Colonic mucosa (tissue), 4 donors: Measurements from ENCODE around the gene PUS1. TPM values are rescaled to one million over a fixed set of nuclear protein-coding genes. Genes with fewer than 3 reads are reported as not detected.

ENCODE experiments used
- DNase-seq: peaks from one replicate; pipeline ENCODE4 v3.0.0-alpha.2; 2020
- H3K27ac ChIP-seq: fragments of 200-600 bp; one replicate; pipeline ENCODE4 v1.8.0; 2021
- H3K27me3 ChIP-seq: fragments of 200-600 bp; one replicate; pipeline ENCODE4 v1.8.0; 2021
- H3K36me3 ChIP-seq: fragments of 200-600 bp; one replicate; pipeline ENCODE4 v1.8.0; 2021
- H3K4me1 ChIP-seq: fragments of 200-600 bp; one replicate; pipeline ENCODE4 v1.8.0; 2021; ENCODE audit warnings: mild to moderate bottlenecking
- H3K4me3 ChIP-seq: fragments of 200-600 bp; one replicate; pipeline ENCODE4 v1.8.0; 2021
- H3K9ac ChIP-seq, 2 donors: one replicate each; pipeline ENCODE4 v1.7.0; 2013; ENCODE audit warnings: control low read depth in 2 of 2, low read depth in 2 of 2, low read length in 2 of 2
- H3K9me3 ChIP-seq: fragments of 200-600 bp; one replicate; pipeline ENCODE4 v1.8.0; 2021
- intact Hi-C: fragments of 100-400 bp; cut with DNase I; formaldehyde crosslinking; loops from one replicate; pipeline ENCODE4 v1.14.1; 2022
- total RNA-seq, 2 donors: library from RNA; stranded (reverse); fragmentation: NEBNext Ultra II Directional in 1 of 2; extraction: Animal tissue kit (Norgen Biotek cat#: 25700) in 1 of 2; gene quantifications; one replicate each; pipeline ENCODE4 v1.2.1, GENCODE V29; 2021
- TF ChIP-seq, protein P1 (sequence below): fragments of 200-600 bp; IDR thresholded peaks from one replicate; pipeline ENCODE4 v1.8.0; 2022; ENCODE audit warnings: antibody characterized with exemption, mild to moderate bottlenecking
- donor health status: healthy.
- donor health status: DM: no; HTN: no; CAD: no.
- donor health status: DM: no; HTN: no; CAD: no.

The PUS1 gene
- total RNA-seq, 2 donors from 2014 or later: 16.0 to 58.9 TPM

DNA sequence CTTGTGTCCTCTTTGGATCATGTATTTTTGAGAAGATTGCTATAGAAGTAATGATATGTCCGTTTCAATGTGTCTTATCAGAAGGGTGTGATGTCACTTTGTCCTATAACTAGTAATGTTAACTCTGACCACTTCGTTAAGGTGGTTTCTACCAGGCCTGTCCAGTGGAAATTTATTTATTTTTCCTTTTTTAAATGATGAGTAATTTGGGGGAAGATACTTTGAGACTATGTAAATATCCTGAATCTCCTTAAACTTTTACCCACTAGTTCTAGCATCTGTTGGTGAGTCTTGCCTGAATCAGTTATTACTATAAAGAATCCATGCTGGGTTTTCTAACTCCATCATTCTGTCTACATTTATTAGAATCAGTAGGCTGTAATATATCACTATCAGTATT is 36.0 kb downstream of the PUS1 start:
- Histone ChIP-seq H3K9ac (no peak overlapping the region), H3K27me3 (no peaks in the 10 kb centered on the region), H3K36me3 (no peaks in the 10 kb centered on the region), H3K4me3 (no peak overlapping the region), H3K4me1 (no peaks in the 10 kb centered on the region), H3K27ac (no peak overlapping the region), H3K9me3 (no peaks in the 10 kb centered on the region)
- DNase-seq: no peak
- TF ChIP-seq, protein P1, sequence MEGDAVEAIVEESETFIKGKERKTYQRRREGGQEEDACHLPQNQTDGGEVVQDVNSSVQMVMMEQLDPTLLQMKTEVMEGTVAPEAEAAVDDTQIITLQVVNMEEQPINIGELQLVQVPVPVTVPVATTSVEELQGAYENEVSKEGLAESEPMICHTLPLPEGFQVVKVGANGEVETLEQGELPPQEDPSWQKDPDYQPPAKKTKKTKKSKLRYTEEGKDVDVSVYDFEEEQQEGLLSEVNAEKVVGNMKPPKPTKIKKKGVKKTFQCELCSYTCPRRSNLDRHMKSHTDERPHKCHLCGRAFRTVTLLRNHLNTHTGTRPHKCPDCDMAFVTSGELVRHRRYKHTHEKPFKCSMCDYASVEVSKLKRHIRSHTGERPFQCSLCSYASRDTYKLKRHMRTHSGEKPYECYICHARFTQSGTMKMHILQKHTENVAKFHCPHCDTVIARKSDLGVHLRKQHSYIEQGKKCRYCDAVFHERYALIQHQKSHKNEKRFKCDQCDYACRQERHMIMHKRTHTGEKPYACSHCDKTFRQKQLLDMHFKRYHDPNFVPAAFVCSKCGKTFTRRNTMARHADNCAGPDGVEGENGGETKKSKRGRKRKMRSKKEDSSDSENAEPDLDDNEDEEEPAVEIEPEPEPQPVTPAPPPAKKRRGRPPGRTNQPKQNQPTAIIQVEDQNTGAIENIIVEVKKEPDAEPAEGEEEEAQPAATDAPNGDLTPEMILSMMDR: no peak
- intact Hi-C loops: no loop called here

DNA sequence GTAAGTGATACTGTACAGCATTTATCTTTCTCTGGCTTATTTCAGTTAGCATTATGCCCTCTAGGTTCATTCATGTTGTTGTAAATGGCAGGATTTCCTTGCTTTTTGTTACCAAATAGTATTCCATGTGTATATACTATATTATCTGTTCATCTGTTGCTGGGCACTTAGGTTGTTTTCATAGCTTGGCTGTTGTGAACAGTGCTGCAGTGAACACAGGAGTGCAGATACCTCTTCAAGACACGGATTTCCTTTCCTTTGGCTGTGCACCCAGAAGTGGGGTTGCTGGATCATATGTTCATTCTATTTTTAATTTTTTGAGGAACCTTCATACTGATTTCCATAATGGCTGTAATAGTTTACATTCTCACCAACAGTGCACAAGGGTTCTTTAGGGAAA is 42.1 kb downstream of the PUS1 start:
- no peaks in the 10 kb centered on the region for H3K36me3 ChIP-seq
- H3K27me3 ChIP-seq: no peaks in the 10 kb centered on the region
- H3K9ac ChIP-seq: no peak overlapping the region
- H3K9me3 ChIP-seq: no peaks in the 10 kb centered on the region
- H3K27ac ChIP-seq: no peak overlapping the region
- DNase-seq: no peak
- TF ChIP-seq, protein P1: no peak
- intact Hi-C loops: no loop called here
- H3K4me1 ChIP-seq: no peaks in the 10 kb centered on the region
- no peak overlapping the region for H3K4me3 ChIP-seq

DNA sequence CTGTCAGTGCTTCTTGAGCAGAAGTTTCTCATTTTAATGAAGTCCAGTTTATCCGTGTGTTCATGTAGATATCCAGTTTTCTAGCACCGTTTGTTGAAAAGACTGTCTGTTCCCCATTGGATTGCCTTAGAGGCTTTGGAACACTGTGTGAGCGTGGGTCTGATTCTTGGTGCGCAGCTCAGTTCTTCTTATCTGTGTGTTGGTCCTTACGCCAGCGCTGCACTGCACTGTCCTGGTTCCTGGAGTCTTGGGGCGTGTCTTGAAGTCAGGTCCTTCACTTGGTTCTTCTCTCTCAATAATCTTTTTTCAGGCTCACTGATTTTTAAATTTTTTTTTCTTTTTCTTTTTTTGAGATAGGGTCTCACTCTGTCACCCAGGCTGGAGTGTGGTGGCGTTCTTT is 46.2 kb downstream of the PUS1 start:
- H3K4me1 ChIP-seq: no peaks in the 10 kb centered on the region
- H3K4me3 ChIP-seq: no peak overlapping the region
- TF ChIP-seq, protein P1: no peak
- intact Hi-C loops: no loop called here
- H3K27ac ChIP-seq: no peak overlapping the region
- no peak overlapping the region for H3K9ac ChIP-seq
- no peaks in the 10 kb centered on the region for H3K36me3 ChIP-seq
- DNase-seq: no peak
- H3K27me3 ChIP-seq: no peaks in the 10 kb centered on the region
- no peaks in the 10 kb centered on the region for H3K9me3 ChIP-seq

DNA sequence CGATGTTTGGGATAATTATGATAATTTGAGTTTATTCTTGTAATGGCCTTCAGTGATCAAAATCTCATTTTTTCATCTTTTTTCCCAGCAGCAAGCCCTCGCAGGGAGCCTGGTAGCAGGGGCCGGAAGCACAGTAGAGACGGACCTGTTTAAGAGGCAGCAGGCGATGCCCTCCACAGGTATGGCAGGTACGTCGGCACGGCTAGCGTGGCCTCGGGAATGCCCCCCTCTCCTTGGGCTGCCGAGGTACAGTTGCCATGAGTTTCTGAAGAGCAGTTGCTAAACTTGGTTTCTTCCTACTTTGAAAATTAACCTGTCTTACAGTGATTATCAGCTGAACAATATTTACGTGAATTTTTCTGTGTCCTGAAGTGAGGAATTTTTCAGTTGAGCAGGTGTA is 50.5 kb downstream of the PUS1 start:
- Histone ChIP-seq H3K36me3 (no peaks in the 10 kb centered on the region), H3K4me3 (no peak overlapping the region), H3K9ac (no peak overlapping the region), H3K9me3 (no peaks in the 10 kb centered on the region), H3K27ac (no peak overlapping the region), H3K4me1 (no peaks in the 10 kb centered on the region), H3K27me3 (no peaks in the 10 kb centered on the region)
- intact Hi-C loops: no loop called here
- TF ChIP-seq, protein P1: no peak
- DNase-seq: no peak

GRCh38 chr12:131980263-131980662 is 51.2 kb downstream of the PUS1 start:
- intact Hi-C loops: no loop called here
- no peaks in the 10 kb centered on the region for H3K9me3 ChIP-seq

More at GRCh38 chr12:131980263-131980662, 51.2 kb downstream of the PUS1 start:
- DNase-seq: no peak
- H3K4me1 ChIP-seq: no peaks in the 10 kb centered on the region
- H3K9ac ChIP-seq: no peak overlapping the region
- TF ChIP-seq, protein P1: no peak
- H3K27ac ChIP-seq: no peak overlapping the region
- no peaks in the 10 kb centered on the region for H3K27me3 ChIP-seq
- H3K4me3 ChIP-seq: no peak overlapping the region
- no peaks in the 10 kb centered on the region for H3K36me3 ChIP-seq
